A549 (cell line): ENCODE results near the gene HMCES.

Source experiments
- BHLHE40 ChIP-seq: IDR thresholded peaks from 2 replicates; pipeline ENCODE4 v1.6.1; 2012; ENCODE audit warnings: low read depth, low read length, inconsistent platforms
- CBX2 ChIP-seq: fragments of 200-600 bp; sonication (generic); IDR thresholded peaks from 2 replicates; pipeline ENCODE4 v1.6.1; 2016; ENCODE audit warnings: low read depth, mild to moderate bottlenecking, borderline replicate concordance
- CBX8 ChIP-seq: fragments of 200-600 bp; sonication (generic); IDR thresholded peaks from 2 replicates; pipeline ENCODE4 v1.6.1; 2016
- CTCF ChIP-seq: fragments of >200 bp; sonication (Bioruptor Twin); formaldehyde crosslinking; IDR thresholded peaks from 3 replicates; pipeline ENCODE4 v1.5.1; 2016
- E2F6 ChIP-seq: IDR thresholded peaks from 2 replicates; pipeline ENCODE4 v1.6.1; 2012; ENCODE audit warnings: low read depth, borderline replicate concordance
- EP300 ChIP-seq, 2 experiments: fragments of >200 bp; sonication (Bioruptor Twin); formaldehyde crosslinking; IDR thresholded peaks; 2 replicates in 1 of 2; 3 replicates in 1 of 2; pipeline ENCODE4 v1.6.1; 2016 to 2017
- JUNB ChIP-seq: fragments of >200 bp; sonication (Bioruptor Twin); formaldehyde crosslinking; IDR thresholded peaks from 2 replicates; pipeline ENCODE4 v1.6.1; 2016
- POLR2A ChIP-seq: IDR thresholded peaks from 2 replicates; pipeline ENCODE4 v1.6.1; 2012; ENCODE audit warnings: mild to moderate bottlenecking, low read length
- RFX5 ChIP-seq: fragments of 450-650 bp; IDR thresholded peaks from 2 replicates; pipeline ENCODE4 v1.7.1; 2014; ENCODE audit warnings: antibody characterized with exemption, mild to moderate bottlenecking, moderate library complexity
- SMC3 ChIP-seq: fragments of >200 bp; sonication (Bioruptor Twin); formaldehyde crosslinking; IDR thresholded peaks from 3 replicates; pipeline ENCODE4 v1.6.1; 2018; ENCODE audit warnings: inconsistent platforms
- SREBF2 ChIP-seq: fragments of 450-650 bp; IDR thresholded peaks from 2 replicates; pipeline ENCODE4 v1.6.1; 2014; ENCODE audit warnings: mild to moderate bottlenecking, moderate library complexity
- TP53 ChIP-seq: fragments of 250-450 bp; sonication (Bioruptor Pico); IDR thresholded peaks from 2 replicates; pipeline ENCODE4 v1.5.0; 2021; ENCODE audit warnings: mild to moderate bottlenecking, moderate library complexity
- TF ChIP-seq, protein P1 (sequence below): IDR thresholded peaks from 2 replicates; pipeline ENCODE4 v1.6.1; 2012

DNA sequence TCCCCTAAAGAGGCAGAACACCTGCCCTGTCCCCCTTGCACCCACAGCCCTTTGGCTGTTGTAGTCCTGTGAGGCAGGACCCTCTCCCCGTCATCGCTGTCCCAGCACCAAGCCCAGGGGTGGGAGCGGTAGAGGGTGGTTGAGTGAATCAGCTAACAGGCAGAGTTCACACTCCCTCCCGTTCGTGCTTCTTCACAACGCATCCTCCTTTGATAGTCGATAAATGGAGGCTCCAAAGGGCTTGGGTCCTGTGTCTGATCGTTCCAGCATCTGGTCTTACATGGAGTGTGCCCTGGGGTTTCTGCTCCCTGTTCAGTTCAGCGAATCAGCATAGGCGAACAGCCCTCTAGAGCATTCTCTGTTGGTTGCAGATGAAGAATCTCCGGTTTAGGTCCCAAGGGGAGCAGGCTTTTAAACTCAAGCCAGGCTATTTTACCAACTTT is 820 bp upstream of the HMCES start:
- TF ChIP-seq, protein P1, sequence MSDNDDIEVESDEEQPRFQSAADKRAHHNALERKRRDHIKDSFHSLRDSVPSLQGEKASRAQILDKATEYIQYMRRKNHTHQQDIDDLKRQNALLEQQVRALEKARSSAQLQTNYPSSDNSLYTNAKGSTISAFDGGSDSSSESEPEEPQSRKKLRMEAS = no peak
- TF ChIP-seq CTCF = no peak
- no peak for TF ChIP-seq SMC3
- no peak for TF ChIP-seq CBX2
- TF ChIP-seq CBX8 = no peak
- TF ChIP-seq SREBF2 = no peak
- no peak for TF ChIP-seq TP53 (CRISPR knock-in tag)
- no peak for TF ChIP-seq EP300 (IDR thresholded peaks at IDR 0.05)
- TF ChIP-seq E2F6 = no peak
- TF ChIP-seq BHLHE40 = no peak
- no peak for TF ChIP-seq JUNB
- no peak for TF ChIP-seq POLR2A
- TF ChIP-seq RFX5 = no peak
